Ascending aorta (tissue), 2 donors: Measurements from ENCODE around the gene SRGAP1. TPM values are rescaled to one million over a fixed set of nuclear protein-coding genes. Genes with fewer than 3 reads are reported as not detected.

Experiments used
- DNase-seq, 2 donors: peaks; one replicate each; pipeline ENCODE4 v3.0.0-alpha.2; 2019; ENCODE audit warnings: low spot score in 2 of 2
- H3K27ac ChIP-seq, 2 donors: fragments of 200-600 bp; sonication (generic); one replicate each; pipeline ENCODE4 v1.5.1; 2016 to 2017; ENCODE audit warnings: mild to moderate bottlenecking in 1 of 2
- H3K27me3 ChIP-seq: fragments of 200-600 bp; sonication (generic); one replicate; pipeline ENCODE4 v1.5.1; 2017
- H3K36me3 ChIP-seq, 2 donors: fragments of 200-600 bp; sonication (generic); one replicate each; pipeline ENCODE4 v1.5.1; 2016
- H3K4me1 ChIP-seq, 2 donors: fragments of 200-600 bp; sonication (generic); one replicate each; pipeline ENCODE4 v1.5.1; 2016 to 2017; ENCODE audit warnings: mild to moderate bottlenecking in 1 of 2
- H3K4me3 ChIP-seq, 2 donors: fragments of 200-600 bp; sonication (generic); one replicate each; pipeline ENCODE4 v1.5.1; 2016 to 2017; ENCODE audit warnings: mild to moderate bottlenecking in 1 of 2
- H3K9me3 ChIP-seq, 2 donors: fragments of 200-600 bp; sonication (generic); one replicate each; pipeline ENCODE4 v1.5.1; 2016
- intact Hi-C: fragments of 100-400 bp; cut with DNase I; formaldehyde crosslinking; loops from one replicate; pipeline ENCODE4 v1.15.1; 2023
- total RNA-seq: library from RNA; depleted of rRNA; stranded (reverse); fragments of >200 nt; gene quantifications from one replicate; pipeline ENCODE4 v1.1.0, GENCODE V29; 2016
- TF ChIP-seq, protein P1 (sequence below), 3 experiments: fragments of 200-600 bp in 2 of 3; fragments of 450-650 bp in 1 of 3; sonication (generic) in 2 of 3; IDR thresholded peaks; one replicate each; pipeline ENCODE4 v1.5.1; 2016 to 2019; ENCODE audit warnings: antibody characterized with exemption in 3 of 3, mild to moderate bottlenecking in 1 of 3, moderate library complexity in 1 of 3

Gene SRGAP1
- total RNA-seq, 1 donor from 2014 or later, result 5.5 TPM

DNA sequence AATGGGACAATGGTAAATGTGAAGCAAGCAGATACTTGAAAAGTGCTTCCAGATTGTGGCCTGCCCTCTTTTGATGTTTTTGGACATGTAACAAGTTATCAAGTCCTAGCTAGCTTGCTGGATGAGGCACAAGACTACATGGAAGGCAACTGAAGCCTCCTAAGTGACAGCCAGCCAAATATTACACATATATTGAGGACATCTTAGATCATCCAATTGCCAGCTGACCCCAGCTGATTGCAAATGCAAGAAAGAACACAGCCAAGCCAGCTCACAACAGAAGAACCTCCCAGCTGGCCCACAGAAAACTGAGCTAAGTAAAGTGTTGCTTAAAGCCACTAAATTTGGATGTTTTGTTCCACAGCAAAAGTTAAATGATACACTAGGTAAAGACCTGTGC, 156.9 kb downstream of the SRGAP1 start:
- no peak overlapping the region for H3K4me3 ChIP-seq
- H3K27me3 ChIP-seq, result no peaks in the 10 kb centered on the region
- DNase-seq, result no peak
- H3K27ac ChIP-seq, result no peak overlapping the region
- TF ChIP-seq, protein P1, sequence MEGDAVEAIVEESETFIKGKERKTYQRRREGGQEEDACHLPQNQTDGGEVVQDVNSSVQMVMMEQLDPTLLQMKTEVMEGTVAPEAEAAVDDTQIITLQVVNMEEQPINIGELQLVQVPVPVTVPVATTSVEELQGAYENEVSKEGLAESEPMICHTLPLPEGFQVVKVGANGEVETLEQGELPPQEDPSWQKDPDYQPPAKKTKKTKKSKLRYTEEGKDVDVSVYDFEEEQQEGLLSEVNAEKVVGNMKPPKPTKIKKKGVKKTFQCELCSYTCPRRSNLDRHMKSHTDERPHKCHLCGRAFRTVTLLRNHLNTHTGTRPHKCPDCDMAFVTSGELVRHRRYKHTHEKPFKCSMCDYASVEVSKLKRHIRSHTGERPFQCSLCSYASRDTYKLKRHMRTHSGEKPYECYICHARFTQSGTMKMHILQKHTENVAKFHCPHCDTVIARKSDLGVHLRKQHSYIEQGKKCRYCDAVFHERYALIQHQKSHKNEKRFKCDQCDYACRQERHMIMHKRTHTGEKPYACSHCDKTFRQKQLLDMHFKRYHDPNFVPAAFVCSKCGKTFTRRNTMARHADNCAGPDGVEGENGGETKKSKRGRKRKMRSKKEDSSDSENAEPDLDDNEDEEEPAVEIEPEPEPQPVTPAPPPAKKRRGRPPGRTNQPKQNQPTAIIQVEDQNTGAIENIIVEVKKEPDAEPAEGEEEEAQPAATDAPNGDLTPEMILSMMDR (IDR thresholded peaks at IDR 0.05), result no peak
- intact Hi-C loops, result no loop called here
- H3K36me3 ChIP-seq, result no peaks in the 10 kb centered on the region
- no peaks in the 10 kb centered on the region for H3K9me3 ChIP-seq
- H3K4me1 ChIP-seq, result no peaks in the 10 kb centered on the region

DNA sequence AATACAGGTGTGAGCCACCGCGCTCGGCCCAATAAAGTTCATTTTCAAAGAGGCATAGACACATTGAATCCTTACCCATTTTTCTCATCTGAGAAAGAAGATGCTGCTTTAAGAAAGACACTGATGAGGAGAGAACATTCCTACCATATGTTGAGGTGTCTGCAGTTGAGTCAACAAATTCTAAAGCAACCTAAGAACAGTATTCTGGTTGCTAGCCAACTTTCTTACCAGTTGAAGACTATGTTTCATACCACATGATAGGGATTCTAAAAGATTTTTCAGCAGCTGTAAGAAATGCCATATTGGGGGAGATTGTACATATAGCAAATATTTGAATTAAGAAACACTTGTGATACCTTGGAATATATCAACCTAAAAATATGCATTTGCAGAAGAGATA, 160.1 kb downstream of the SRGAP1 start:
- Histone ChIP-seq H3K27me3 (no peaks in the 10 kb centered on the region), H3K9me3 (no peaks in the 10 kb centered on the region), H3K4me1 (no peaks in the 10 kb centered on the region), H3K36me3 (no peaks in the 10 kb centered on the region), H3K27ac (no peak overlapping the region), H3K4me3 (no peak overlapping the region)
- DNase-seq, result no peak
- intact Hi-C loops, result no loop called here
- TF ChIP-seq, protein P1 (IDR thresholded peaks at IDR 0.05), result no peak

DNA sequence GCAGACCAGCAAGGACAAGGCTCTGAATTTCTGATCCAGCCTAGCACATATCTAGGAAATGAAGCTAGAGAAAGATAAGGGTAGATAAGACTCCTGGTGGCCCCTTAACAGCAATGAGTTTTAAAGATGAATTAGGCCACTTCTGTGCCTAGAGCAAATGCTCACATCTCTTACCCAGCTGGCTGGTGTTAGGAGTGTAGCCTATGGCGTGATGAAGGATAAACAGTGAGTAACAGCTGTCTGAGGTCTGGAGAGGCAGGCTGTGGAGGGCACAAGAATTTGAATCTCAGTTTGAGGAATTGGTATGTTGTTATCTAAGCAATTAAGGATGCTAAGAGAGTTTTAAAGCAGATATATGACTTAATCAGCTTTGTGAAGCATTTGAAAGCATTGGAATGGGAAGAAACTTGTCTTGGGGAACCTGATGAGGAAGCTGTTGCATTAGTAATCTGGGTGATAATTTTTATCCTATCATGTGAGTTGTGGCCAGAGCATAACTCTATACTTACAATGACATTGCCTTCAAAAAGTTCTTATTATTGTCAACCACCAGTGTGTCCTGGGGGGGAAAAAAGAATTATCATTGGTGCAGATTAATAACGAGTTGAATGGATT, 161.8 kb downstream of the SRGAP1 start:
- no peaks in the 10 kb centered on the region for H3K27me3 ChIP-seq
- intact Hi-C loops, result no loop called here
- H3K9me3 ChIP-seq, result no peaks in the 10 kb centered on the region
- no peak for DNase-seq
- no peaks in the 10 kb centered on the region for H3K36me3 ChIP-seq
- TF ChIP-seq, protein P1 (IDR thresholded peaks at IDR 0.05), result no peak
- H3K27ac ChIP-seq, result no peak overlapping the region
- H3K4me3 ChIP-seq, result no peak overlapping the region
- H3K4me1 ChIP-seq, result no peaks in the 10 kb centered on the region

DNA sequence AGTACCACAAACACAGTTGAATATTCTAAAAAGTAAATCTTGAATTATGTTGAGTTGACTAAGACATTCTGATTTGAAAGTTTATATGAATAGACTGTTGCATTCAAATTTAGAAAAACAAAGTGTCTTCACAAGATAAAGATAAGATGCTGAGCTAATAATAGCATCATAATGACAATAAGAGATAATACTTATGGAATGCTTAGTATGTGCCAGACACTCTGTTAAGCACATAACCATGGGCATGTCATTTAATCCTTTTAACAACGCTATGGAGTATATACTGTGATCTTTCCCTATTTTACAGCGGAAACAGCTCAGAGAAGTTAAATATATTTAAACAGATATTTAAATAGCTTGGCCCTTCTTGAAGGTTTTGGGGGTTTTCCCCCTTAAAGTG, 163.4 kb downstream of the SRGAP1 start:
- no peak for DNase-seq
- H3K4me3 ChIP-seq, result no peak overlapping the region
- H3K27me3 ChIP-seq, result no peaks in the 10 kb centered on the region
- H3K4me1 ChIP-seq, result no peaks in the 10 kb centered on the region
- TF ChIP-seq, protein P1 (IDR thresholded peaks at IDR 0.05), result no peak
- intact Hi-C loops, result no loop called here
- no peaks in the 10 kb centered on the region for H3K9me3 ChIP-seq
- no peaks in the 10 kb centered on the region for H3K36me3 ChIP-seq
- no peak overlapping the region for H3K27ac ChIP-seq

DNA sequence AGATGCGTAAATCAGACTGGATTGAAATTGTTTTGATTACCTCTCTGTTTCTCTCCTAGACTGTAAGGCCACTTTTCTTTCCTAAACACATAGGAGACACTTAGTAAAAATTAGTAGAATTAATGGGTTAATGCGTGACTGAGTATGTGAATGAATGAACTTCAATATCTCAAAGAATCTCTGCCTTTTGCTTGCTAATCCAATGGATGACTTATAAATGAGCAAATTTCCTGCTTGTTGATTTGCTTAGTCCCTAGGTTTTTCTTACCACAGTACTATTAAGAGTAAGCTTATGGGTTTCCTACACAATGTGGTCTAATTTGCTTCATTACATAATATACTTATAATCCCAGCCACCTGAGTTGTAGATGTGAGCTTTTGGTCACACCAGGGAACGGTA, 164.1 kb downstream of the SRGAP1 start:
- no peak overlapping the region for H3K4me3 ChIP-seq
- no peaks in the 10 kb centered on the region for H3K27me3 ChIP-seq
- no peaks in the 10 kb centered on the region for H3K4me1 ChIP-seq
- no peak overlapping the region for H3K27ac ChIP-seq
- intact Hi-C loops, result no loop called here
- no peaks in the 10 kb centered on the region for H3K36me3 ChIP-seq
- TF ChIP-seq, protein P1 (IDR thresholded peaks at IDR 0.05), result no peak
- DNase-seq, result no peak
- H3K9me3 ChIP-seq, result no peaks in the 10 kb centered on the region
